Fibroblast of skin of back (primary cell): ENCODE results near the gene CYP2D6.
"Not testable (repeated sequence)": the region's sequence is repeated elsewhere in the genome, so short reads cannot be mapped to it uniquely, and the experiment has no call there.

Experiments used
- DNase-seq: peaks from one replicate; pipeline ENCODE4 v3.0.0-alpha.2; 2013

The CYP2D6 gene

DNA sequence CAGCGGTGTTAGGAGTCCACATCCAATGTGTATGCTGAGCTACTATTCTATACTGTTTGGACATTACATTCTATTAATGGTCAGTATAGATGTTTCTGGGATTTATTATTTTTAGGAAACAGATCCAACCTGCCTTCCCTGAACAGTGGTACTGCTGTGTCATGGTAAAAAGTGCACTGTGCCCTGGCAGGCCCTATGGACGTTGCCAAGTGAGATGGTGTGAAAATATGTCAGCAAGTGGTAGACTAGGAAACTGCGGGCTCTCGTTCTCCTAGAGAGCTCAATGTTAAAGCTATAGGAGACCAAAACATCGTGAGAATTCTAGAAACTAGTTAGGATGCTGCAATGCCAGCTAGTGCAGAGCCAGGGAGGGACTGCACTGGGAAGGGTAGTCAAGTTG, 26.0 kb upstream of the CYP2D6 start:
- DNase-seq: no peak

DNA sequence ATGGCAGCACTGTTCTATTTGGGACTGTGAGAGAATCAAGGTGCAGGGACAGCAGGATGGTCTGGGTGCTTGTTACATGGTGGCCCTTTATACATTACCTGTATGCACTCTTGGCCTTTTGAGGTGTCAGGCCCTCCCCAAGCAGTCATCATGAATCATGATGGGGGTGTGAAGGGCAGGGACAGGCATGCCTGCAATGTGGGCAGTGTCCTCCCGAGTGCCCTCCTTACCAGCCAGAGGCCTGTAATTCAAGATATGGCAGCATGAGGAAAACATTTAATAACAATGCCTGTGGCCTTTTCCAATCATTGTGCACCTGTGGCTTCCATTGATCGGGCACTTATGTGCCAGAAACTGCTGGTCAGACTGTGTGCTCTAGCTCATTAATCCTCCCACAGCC, 25.5 kb upstream of the CYP2D6 start:
- no peak for DNase-seq

- DNase-seq: no peak
Observed at GRCh38 chr22:42155053-42155543, 24.5 kb upstream of the CYP2D6 start.

DNA sequence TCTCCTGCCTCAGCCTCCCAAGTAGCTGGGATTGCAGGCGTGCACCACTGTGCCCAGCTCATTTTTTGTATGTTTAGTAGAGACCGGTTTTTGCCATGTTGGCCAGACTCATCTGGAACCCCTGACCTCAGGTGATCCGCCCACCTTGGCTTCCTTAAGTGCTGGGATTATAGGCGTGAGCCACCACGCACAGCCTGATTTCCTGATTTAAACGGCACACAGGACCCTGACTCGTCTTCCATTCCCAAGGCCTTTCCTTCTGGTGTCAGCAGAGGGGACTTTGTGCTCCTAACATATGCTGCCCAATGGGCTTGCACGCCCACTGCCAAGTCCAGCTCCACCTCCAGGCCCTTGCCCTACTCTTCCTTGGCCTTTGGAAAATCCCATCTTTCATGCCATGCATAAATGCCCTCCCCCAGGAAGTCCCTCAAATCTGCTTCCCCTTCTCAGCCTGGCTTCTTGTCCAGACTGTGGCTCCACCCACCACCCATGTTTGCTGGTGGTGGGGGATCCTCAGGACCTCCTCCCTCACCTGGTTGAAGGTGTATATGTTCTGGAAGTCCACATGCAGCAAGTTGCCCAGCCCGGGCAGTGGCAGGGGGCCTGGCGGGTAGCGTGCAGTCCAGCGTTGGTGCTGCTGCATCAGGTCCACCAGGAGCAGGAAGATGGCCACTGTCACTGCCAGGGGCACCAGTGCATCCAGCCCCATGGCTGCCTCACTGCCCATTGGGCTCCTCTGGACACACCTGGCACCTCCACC, 23.9 kb upstream of the CYP2D6 start:
- DNase-seq: no peak

- no peak for DNase-seq
Observed at GRCh38 chr22:42152661-42153270, 22.2 kb upstream of the CYP2D6 start.

DNA sequence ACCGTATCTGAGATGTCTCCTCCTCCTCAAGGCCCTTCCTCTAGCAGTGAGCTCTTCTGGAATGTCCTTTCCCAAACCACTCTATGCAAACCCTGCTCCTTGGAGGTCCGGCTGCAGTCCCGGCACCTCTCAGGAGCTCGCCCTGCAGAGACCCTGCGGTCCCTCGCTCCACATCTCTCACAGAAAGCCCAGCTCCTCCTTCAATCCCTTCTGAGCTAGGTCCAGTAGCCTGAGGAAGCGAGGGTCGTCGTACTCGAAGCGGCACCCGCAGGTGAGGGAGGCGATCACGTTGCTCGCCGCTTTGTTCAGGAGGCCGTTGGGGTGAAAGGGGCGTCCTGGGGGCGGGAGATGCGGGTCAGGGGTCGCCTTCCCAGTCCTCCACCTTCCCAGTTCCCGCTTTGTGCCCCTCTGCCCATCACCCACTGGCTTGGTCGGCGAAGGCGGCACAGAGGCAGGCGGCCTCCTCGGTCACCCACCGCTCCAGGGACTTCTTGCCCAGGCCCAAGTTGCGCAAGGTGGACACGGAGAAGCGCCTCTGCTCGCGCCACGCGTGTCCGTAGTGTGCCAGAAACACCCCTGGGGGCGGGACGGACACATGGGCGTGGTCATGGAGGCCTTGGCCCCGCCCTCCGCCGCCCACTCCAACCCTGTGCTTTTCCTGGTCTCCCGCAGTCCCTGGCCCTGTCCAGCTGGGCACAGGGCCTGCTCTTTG, 21.5 kb upstream of the CYP2D6 start:
- no peak for DNase-seq

DNA sequence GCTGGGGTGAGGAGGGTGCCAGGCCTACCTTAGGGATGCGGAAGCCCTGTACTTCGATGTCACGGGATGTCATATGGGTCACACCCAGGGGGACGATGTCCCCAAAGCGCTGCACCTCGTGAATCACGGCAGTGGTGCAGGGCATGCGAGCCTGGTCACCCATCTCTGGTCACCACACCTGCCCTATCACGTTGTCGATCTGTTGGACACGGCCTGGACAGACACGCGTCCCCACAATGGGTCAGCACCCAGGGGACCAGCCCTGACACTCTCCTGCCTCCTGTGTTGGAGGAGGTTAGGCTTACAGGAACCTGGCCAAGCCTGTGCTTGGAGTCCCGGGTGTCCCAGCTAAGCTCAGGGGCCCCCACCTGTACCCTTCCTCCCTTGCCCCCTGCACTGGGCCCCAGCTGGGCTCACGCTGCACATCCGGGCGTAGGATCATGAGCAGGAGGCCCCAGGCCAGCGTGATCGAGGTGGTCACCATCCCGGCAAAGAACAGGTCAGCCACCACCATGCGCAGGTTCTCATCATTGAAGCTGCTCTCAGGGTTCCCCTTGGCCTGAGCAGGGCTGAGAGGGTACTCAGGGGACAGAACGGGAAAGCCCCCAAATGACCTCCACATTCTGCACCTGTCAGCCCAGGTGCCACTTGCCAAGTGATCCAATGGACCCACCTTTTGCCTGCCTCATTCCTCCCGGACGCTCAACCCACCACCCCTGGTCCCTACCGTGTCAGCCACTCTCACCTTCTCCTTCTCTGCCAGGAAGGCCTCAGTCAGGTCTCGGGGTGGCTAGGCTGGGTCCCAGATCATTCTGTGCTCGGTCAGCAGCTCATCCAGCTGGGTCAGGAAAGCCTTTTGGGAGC, 20.3 kb upstream of the CYP2D6 start:
- DNase-seq: no peak

DNA sequence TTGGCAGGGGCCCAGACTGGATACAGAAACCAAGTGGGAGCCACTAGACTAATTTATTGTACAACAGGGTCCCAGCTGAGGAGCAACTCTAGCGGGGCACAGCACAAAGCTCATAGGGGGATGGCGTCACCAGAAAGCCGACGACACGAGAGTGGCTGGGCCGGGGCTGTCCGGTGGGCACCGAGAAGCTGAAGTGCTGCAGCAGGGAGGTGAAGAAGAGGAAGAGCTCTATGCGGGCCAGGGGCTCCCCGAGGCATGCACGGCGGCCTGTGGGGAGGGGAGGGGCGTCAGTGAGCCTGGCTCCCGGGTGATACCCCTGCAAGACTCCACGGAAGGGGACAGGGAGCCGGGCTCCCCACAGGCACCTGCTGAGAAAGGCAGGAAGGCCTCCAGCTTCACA, 19.2 kb upstream of the CYP2D6 start:
- DNase-seq: not testable (repeated sequence)

DNA sequence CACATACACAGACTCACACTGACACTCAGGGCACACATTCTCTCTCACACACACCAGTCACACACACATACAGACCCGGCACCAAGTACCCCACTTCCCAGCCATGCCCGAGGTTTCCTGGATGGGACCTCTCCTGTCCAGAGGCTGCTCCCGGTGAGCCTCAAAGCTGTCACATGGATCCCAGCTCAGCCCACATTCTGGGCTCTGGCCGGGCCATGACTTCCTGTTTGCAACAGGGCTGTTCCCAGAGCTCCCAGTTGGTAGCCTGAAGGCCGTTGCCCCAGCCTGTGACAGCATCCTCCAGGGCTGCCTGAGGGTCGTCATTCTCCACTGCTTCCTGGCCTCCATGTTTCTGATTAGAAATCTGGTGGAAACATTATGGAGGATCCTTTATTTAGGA, 14.6 kb upstream of the CYP2D6 start:
- DNase-seq: no peak

GRCh38 chr22:42143859-42144822, 13.5 kb upstream of the CYP2D6 start:
- not testable (repeated sequence) for DNase-seq

- DNase-seq: no peak
Observed at GRCh38 chr22:42142771-42143461, 12.3 kb upstream of the CYP2D6 start.

DNA sequence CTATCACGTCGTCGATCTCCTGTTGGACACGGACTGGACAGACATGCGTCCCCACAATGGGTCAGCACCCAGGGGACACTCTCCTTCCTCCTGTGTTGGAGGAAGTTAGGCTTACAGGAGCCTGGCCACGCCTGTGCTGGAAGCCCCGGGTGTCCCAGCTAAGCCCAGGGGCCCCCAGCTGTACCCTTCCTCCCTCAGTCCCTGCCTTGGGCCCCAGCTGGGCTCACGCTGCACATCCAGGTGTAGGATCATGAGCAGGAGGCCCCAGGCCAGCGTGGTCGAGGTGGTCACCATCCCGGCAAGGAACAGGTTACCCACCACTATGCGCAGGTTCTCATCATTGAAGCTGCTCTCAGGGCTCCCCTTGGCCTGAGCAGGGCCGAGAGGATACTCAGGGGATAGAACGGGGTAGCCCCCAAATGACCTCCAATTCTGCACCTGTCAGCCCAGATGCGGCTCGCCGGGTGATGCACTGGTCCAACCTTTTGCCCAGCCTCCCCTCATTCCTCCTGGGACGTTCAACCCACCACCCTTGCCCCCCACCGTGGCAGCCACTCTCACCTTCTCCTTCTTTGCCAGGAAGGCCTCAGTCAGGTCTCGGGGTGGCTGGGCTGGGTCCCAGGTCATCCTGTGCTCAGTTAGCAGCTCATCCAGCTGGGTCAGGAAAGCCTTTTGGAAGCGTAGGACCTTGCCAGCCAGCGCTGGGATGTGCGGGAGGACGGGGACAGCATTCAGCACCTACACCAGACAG, 10.9 kb upstream of the CYP2D6 start:
- not testable (repeated sequence) for DNase-seq

- not testable (repeated sequence) for DNase-seq
Observed at GRCh38 chr22:42140153-42140552, 9.5 kb upstream of the CYP2D6 start.

DNA sequence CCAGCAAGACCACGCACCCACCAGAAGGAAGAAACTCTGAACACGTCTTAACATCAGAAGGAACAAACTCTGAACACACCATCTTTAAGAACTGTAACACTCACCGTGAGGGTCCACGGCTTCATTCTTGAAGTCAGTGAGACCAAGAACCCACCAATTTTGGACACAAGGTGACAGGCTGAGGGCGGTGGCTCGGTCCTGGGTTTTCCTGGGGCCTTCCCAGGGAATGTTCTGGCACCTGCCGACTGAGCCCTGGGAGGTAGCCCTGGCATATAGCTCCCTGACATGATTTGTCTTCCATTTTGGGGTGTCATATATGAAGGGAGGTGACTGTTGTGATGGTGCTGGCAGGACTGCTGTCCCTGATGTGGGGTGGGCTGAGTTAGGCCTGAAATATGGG, 8.9 kb upstream of the CYP2D6 start:
- not testable (repeated sequence) for DNase-seq

DNA sequence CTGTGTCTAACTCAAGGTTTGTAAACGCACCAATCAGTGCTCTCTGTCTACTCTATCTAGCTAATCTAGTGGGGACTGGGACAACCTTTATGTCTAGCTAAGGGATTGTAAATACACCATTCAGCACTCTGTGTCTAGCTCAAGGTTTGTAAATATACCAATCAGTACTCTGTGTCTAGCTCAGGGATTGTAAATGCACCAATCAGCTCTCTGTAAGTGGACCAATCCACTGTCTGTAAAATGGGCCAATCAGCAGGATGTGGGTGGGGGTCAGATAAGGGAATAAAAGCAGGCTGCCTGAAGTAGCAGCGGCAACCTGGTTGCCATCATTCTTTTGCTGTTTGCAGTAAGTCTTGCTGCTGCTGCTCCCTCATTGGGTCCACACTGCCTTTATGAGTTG, 8.4 kb upstream of the CYP2D6 start:
- DNase-seq: no peak

GRCh38 chr22:42138122-42138770, 7.6 kb upstream of the CYP2D6 start:
- DNase-seq: no peak

GRCh38 chr22:42135688-42136087, 5.1 kb upstream of the CYP2D6 start:
- not testable (repeated sequence) for DNase-seq

- no peak for DNase-seq
Observed at GRCh38 chr22:42134100-42135020, 3.8 kb upstream of the CYP2D6 start.
